GM19372 (cell line): ENCODE measurements around the gene SFMBT1.

Source experiments
- ATAC-seq: cut with Tn5 transposase; IDR thresholded peaks from one replicate; pipeline ENCODE4 v1.9.1; 2021; ENCODE audit warnings: mild to moderate bottlenecking, low read depth, moderate library complexity; ENCODE audit not compliant: unreplicated experiment

Gene SFMBT1, protein sequence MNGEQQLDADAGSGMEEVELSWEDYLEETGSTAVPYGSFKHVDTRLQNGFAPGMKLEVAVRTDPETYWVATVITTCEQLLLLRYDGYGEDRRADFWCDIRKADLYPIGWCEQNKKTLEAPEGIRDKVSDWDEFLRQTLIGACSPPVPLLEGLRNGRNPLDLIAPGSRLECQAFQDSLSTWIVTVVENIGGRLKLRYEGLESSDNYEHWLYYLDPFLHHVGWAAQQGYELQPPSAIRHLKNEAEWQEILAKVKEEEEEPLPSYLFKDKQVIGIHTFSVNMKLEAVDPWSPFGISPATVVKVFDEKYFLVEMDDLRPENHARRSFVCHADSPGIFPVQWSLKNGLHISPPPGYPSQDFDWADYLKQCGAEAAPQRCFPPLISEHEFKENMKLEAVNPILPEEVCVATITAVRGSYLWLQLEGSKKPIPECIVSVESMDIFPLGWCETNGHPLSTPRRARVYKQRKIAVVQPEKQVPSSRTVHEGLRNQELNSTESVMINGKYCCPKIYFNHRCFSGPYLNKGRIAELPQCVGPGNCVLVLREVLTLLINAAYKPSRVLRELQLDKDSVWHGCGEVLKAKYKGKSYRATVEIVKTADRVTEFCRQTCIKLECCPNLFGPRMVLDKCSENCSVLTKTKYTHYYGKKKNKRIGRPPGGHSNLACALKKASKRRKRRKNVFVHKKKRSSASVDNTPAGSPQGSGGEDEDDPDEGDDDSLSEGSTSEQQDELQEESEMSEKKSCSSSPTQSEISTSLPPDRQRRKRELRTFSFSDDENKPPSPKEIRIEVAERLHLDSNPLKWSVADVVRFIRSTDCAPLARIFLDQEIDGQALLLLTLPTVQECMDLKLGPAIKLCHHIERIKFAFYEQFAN

DNA sequence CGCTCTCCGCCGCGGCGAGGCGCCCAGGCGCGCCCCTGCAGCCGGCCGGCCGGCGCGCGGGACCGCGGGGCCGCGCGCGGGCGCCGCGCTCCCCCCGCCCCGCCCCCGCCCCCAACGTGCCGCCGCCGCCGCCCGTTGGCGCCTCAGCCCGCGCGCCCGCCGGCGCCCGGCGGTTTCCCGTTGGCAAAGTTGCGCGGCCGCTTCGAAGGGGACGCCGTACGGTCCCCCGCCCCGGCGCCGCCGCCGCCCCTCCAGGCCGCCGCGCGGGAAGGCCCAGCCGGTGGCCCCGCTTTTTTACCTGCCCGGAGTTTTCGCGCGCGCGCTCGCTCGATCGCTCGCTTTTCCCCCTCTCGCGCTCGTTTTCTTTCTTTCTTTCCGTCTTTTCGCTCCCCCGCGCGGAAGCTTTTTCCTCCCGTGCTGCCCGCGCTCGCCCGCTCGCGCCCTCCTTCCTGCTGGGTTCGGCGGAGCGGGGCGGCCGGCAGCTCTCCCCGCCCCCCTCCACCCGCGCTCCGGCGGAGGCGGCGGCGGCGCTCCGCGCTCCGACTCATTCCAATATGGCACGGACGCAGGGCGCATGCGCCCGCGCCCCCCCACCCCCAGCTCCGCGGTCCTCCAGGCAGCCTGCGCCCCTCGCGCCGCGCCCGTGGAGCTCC, at the start of gene SFMBT1:
SFMBT1 (minus strand) TSS at position 556 of the 653 bp plus-strand sequence. CDS start 76,945 bp downstream, outside the sequence.
- ATAC-seq, result peak; percentile 49

DNA sequence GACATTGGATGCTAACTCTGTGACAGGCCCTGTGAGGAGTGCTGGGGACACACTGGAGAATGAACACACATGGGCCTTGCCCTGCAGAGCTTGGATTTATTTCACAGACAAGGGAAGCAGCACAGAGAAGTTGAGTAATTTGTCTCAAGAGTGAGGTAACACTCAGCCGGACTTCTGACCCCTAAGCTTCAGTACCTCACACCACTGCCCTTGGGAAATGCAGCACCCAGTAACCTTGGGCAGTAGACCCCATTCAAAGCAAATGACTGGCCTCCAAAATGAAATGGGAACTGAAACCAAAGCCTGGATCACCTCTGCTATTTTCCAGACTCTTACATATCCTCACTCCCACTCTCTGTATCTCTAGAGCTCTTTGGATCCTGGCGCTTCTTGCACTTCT, 47.1 kb upstream of the SFMBT1 start:
- no peak for ATAC-seq

DNA sequence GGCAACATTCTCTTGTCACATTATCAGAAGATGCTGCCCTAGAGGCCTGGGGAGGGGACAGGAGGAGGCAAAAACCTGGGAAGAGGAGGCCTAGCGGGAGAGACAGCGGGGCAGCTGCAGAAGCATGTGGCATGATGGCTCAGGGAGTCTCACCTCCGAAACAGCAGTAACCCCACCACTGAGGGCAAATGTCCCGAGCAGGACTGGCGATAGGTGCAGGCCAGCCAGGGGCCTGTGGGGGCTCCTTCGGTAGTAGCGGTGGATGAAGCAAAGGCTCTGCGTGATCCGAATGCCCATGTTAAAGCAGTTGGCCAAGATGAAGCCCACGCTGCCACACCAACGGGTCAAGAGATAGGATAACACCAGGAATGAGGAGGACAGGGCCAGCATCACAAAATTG, 46.3 kb upstream of the SFMBT1 start:
- no peak for ATAC-seq

DNA sequence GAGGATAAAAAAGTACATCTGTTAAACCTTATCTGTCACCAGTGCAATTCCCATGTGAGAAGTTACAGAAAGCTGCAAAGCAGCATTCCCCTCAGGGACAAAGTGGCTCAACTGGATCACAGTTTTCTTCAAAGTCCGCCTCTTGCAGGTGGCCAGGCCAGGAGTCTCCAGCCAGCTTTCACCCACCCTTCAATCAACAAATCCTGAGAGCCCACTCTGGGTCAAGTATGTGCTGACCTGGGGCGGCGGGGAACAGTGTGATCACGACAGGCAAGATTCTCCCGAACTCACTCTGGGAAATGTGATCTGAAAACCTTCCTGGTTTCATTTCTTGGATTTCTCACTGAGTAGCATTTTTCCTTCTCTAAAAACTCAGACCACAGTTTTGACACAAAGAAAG, 45.1 kb upstream of the SFMBT1 start:
- ATAC-seq, result no peak

DNA sequence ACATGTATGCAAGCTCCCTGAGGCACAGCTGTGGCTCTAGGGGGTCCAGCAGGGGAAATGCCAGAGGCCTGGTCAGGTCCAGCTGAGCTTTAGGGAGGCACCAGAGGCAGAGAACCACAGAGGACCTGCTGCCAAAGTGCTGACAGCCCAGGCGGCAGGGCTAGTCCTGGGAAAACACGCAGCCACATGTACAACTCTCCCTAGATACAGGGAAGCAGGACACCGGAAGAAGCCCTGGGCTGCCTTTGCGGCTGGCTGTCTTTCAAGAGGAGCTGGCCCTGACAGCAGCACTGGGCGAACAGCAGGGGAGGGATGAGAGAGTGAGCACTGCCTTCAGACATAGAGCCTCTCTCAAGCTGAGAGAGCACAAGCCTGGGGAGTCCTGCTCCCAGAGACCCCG, 43.6 kb upstream of the SFMBT1 start:
- no peak for ATAC-seq

DNA sequence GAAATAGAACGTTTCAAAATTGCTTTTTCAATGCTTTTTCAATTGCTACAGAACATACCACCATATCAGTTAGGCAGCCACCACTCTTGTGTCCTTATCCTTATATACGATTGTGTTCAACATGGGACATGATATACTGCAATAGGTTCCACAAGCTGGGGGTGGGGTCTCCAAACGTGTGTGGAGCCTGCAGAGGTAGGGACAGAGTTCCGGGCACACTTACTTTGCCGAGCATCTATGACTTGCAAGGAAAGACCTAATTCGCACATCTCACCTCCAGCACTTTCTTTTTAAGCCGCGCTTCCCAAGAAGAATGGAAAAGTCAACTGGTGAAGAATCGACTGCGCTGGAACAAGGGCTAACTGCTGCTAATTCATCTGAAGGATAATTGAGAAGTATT, 39.6 kb upstream of the SFMBT1 start:
- ATAC-seq, result no peak

DNA sequence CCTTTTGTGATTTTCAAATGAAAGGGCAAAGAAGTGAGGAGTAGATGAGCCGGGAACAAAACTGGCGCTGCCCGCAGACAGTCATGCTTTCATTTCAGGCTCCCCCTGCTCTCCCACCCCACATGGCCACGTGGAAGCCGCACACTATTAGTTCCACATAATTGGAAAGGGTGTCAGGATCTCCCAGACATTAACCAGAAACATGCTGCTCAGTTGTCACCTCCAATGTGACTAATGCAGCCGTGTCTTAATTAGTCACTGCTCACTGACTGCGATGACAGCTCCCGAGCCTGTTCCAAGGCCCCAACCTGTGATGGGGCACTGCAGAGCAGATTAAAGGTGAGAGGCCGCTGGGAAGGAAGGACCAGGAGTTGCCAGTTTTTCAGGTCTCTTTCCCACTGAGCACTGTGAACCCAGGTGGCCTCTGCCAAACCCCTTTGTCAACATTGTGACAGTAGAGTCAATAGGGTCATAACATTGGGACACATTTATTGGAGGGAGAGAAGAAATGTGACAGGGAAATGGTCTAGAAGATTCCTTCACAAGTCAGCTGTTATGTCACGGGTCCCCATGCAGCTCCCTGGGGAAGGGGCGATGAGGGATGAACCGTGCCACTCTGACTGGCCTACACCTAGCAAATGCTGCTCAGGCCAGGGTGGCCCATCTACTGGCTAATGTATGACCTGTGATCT, 38.6 kb upstream of the SFMBT1 start:
- ATAC-seq, result no peak

DNA sequence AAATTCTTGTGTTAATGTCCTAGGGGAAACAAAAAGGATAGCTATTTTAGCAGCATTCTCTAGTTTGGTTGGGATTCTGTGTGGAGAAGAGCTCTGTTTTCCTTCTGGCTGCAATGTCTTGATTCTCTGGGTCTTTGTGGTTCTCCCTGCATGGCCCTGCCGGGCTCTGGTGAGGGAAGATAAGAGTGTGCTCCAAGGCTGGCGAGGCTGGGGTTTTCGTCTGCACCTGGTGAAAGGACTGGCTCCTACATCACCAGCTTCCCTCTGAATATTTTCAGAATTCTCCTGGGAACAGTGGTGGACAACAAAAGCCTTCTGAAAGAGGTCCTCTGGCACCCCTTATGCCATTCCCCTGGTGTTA, 38.1 kb upstream of the SFMBT1 start:
- ATAC-seq, result no peak

DNA sequence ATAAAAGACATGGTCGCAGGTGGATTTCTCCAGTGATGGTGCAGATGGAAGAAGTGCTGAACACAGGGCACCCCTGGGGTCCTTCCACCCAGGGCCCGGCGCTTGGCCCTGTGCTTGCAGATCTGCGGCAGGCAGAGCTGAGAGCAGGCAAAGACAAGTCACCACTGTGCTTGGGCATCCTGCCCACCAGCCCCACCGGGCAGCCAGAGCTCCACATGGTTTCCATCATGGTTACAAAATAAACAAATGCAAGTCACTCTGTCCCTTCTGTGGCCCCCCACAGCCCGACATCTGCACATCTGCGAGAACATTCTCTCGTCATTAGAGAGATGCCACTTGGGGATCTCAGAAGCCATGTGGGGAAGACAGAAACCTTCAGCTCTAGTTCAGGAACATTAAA, 37.6 kb upstream of the SFMBT1 start:
- no peak for ATAC-seq

DNA sequence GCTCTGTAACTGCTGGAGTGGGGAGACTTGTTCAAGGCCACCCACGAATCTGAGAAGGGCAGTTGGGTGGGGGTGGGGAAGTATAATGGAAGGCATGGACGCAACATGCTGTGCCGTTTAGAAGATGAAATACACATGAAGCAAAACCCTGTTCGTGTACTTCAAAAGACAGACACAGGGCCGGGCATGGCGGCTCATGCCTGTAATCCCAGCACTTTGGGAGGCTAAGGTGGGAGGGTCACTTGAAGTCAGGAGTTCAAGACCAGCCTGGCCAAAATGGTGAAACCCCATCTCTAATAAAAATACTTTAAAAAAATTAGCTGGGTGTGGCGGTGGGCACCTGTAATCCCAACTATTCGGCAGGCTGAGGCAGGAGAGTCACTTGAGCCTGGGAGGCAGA, 36.9 kb upstream of the SFMBT1 start:
- ATAC-seq, result no peak

DNA sequence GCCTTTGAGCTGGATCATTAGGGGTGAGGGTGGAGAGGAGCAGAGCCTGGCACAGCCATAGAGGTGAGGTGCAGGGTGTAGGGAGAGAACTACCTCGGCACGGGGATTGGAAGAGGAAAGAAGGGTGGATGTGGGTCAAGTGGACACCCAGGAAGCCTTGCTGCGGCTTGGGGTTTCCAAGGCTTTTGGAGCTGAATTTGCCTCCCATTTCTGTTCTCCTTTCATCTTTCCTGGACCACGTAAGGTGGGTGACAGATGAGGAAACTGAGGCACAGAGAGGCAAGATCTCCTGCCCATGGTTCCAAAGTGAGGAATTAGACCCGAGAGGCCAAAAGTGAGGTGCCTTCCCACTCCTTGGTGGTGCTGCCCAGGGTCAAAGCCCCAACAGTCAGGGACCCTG, 35.4 kb upstream of the SFMBT1 start:
- no peak for ATAC-seq

DNA sequence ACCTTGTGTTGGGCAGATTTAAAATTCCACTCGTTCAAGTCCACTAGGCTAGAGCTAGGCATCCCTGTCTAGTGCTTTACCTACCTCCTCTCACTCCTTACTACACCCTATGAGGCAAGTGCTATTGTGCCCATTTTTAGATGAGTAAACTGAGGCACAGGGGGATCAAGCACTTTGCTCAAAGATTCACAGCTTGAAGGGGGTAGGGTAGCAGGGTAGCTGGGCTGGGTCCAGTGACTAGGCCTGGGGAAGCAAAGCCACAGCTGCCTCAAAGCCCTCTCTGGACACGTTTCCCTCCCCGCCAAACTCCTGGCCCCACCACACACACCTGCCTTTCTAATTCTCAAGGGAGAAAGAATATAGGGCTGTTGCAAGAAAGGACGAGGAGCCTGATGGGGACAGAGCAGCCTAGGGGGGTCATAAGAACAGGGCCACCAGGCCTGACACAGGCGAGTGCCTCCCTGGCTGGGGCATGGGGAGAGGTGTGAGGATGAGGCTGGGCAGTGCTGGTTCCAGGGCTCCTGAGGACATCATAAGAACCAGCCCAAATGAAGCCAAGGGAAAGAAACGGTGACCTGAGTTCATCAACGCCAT, 34.8 kb upstream of the SFMBT1 start:
- ATAC-seq, result no peak

DNA sequence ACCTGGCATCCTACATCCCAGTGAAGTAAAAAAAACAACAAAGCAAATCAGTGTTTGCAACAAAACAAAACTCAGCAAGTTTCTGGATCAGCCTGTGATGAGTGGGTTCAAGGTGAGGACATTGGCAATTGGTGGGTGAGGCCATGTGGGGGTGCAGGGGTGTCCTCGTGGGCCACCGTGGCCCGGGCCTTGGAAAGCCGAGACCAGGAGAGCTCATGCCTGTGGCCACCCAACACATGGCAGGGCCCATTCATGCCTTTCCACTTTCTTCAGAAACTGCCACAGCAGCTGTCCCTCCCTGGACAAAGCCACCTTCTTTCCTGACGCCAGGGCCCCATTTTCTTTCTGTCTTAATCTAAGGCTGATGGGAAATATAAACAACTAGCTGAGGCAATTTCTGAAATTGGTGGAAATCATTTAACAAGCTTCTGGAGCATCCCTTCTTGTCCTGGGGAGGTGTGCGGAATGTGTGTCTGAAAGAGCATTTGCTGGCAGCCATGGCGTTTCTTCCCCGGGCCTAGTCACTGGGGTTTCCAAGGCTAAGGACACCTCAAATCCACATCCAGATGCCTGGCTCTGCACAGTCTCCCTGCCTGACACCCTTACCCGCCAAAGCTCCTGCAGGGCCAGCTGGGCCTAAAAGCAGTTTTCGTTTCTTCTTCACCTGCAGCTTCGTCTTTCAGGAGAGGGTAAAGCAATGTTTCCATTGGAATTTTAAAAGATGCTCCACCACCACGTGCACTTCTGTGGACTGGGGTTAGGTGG, 34.1 kb upstream of the SFMBT1 start:
- ATAC-seq, result no peak

DNA sequence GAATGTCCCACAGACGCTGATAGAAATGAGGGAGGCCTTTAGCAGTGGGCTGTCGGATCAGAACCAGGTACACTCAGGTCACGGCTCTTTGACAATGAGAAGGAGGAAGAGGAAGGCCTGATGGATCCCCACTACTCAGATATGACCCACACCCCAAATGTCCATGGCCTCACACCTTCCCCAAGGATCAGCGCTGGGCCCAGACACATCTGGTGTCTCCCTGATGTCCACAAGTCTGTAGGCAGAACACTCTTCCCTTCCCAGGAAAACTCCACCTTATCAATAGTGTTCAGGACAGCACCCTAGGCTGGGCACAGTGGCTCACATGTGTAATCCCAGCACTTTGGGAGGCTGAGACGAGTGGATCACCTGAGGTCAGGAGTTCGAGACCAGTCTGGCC, 33.3 kb upstream of the SFMBT1 start:
- no peak for ATAC-seq

DNA sequence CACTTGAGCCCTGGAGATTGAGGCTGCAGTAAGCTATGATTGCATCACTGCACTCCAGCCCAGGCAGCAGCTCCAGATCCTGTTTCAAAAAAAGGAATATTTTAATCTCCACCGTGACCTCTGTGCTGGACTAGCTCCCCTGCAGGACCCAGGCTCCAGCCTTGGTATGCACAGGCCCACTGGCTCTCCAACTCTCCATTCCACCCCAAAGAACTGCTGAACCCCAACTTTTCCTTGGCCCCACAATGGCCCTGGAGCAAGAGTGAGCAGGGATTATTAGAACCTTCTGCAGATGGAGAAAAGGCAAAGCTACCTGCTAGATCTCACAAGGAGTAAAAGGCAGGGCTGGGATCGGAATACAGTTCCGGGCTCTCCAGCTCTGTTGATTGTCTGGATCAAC, 32.8 kb upstream of the SFMBT1 start:
- ATAC-seq, result no peak

DNA sequence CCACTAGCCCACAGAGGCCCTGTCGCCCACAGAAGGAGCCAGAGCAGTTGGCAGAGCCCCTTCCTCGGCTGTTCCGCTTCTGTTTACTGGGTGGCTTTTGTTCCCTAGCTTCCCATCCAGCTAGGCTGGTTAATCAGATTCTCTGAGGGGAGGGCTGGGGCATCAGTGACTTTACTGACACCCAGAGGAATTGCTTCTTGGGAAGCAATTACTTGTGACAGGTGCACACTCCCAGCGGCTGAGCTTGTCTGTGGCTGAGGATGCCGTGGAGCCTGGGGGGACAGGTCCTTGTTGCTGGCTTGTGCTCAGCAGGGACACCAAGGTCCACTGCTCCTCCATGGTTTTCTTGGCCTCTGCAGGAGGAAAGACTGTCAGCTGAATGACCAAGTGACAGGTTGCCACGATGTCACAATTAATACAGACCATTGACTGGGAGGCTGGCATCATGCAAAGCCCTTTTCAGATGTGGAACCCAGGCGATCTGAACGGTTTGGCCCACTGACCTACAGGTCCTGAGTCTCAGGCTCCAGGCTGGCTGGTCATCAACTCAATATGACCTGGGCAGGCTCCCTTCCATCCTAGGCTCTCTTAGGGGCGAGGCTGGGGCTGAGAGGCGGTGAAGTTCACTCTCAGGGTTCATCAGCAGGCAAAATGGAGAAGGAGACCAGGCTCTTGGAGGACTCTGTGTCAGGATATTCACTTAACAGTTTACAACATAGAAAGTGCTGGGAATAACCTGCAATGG, 31.8 kb upstream of the SFMBT1 start:
- ATAC-seq, result no peak

DNA sequence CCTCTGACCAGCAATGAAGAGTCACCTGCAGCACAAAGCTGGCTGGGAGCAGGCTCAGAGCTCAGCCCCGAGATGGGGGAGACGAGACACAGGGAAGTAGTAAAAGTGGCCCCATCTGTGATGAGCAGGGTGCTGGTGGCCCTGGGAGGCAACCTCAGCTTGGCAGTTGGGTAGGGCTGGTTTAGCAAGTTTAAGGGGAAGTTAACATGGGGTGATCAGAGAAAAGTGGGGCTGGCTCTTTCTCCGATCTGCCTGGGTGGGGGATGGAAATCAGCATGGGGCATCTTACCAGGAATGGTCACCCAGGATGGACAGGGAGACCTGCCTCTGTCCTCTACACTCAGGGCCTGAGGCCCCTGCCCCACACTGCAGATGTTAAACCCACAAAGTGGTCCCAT, 29.9 kb upstream of the SFMBT1 start:
- no peak for ATAC-seq

DNA sequence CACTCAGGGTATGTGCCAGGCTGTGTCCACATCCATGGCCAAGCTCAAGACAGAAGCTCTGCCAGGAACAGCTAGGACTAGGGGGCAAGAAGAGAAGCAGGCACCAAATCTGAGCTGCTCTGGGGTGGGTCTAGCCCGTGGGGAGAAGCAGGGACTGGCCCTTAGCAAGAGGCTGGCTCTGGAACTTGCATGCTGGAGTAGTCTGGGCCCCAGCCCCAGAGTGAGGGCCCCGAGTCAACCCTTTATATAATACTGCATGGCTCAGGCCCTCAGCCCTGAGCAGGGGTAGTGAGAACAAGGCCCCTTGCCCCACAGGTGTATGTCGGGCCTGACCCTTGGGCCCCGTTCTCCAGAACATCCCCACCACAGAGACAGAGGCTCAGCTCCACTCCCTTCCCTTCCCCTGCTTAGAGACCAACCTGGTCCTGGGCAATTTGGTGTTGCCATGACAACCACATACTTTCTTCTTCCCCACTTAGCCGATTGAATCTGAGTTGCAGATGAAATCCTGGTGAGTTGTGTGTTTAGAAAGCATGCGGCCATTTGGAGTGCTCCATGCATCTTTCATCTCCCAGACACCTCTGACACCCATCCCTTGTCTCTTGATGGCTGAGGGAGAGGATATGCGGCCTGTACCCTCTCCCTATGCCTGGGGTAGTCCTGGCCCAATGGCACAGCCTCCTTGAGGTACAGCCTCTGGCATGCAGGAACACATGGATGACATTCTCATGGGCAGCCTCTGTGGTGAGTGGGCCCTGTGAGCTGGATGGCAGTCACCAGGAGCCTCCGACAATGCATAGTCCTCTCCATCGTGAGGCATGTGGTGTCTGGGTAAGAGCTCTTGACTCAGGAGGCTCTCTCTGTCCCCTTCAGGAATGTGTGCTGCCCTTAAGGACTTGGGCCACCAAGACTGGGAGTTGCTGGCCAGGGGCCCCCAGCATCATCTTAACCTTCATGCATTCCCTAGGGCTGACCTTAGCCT, 29.2 kb upstream of the SFMBT1 start:
- ATAC-seq, result no peak
